ENCODE measurements around the gene SCN5A.

Gene SCN5A

GRCh38 chr3:38620236-38620635, 29.3 kb downstream of the SCN5A start:
- no peak for DNase-seq

GRCh38 chr3:38618343-38618742, 31.1 kb downstream of the SCN5A start:
- DNase-seq = no peak

- no peak for DNase-seq
Measured at GRCh38 chr3:38617586-38617985, 31.9 kb downstream of the SCN5A start.

GRCh38 chr3:38617137-38617536, 32.4 kb downstream of the SCN5A start:
- DNase-seq = no peak

- no peak for DNase-seq
Measured at GRCh38 chr3:38616658-38617057, 32.8 kb downstream of the SCN5A start.

GRCh38 chr3:38616111-38616510, 33.4 kb downstream of the SCN5A start:
- DNase-seq = no peak

- no peak for DNase-seq
Measured at GRCh38 chr3:38614651-38615352, 34.7 kb downstream of the SCN5A start.

GRCh38 chr3:38614091-38614490, 35.4 kb downstream of the SCN5A start:
- no peak for DNase-seq

- no peak for DNase-seq
Measured at GRCh38 chr3:38613426-38613825, 36.1 kb downstream of the SCN5A start.

GRCh38 chr3:38611866-38612265, 37.6 kb downstream of the SCN5A start:
- DNase-seq = no peak

GRCh38 chr3:38610934-38611333, 38.6 kb downstream of the SCN5A start:
- DNase-seq = no peak

- DNase-seq = no peak
Measured at GRCh38 chr3:38610436-38610835, 39.1 kb downstream of the SCN5A start.

- DNase-seq = no peak
Measured at GRCh38 chr3:38609386-38610111, 39.9 kb downstream of the SCN5A start.

GRCh38 chr3:38608961-38609360, 40.5 kb downstream of the SCN5A start:
- no peak for DNase-seq

GRCh38 chr3:38608086-38608775, 41.3 kb downstream of the SCN5A start:
- DNase-seq = no peak

GRCh38 chr3:38606561-38606960, 42.9 kb downstream of the SCN5A start:
- no peak for DNase-seq

GRCh38 chr3:38605981-38606380, 43.5 kb downstream of the SCN5A start:
- DNase-seq = no peak

- DNase-seq = no peak
Measured at GRCh38 chr3:38604246-38604645, 45.2 kb downstream of the SCN5A start.

GRCh38 chr3:38603731-38604131, 45.8 kb downstream of the SCN5A start:
- DNase-seq = no peak

GRCh38 chr3:38602576-38603250, 46.8 kb downstream of the SCN5A start:
- no peak for DNase-seq

GRCh38 chr3:38601956-38602550, 47.4 kb downstream of the SCN5A start:
- DNase-seq = no peak

- no peak for DNase-seq
Measured at GRCh38 chr3:38600551-38600950, 48.9 kb downstream of the SCN5A start.

GRCh38 chr3:38599886-38600285, 49.6 kb downstream of the SCN5A start:
- DNase-seq = no peak

Measured in OCI-M1 (cell line).